Measurements from ENCODE around the gene ZDHHC7. TPM values are rescaled to one million over a fixed set of nuclear protein-coding genes. Genes with fewer than 3 reads are reported as not detected.

ZDHHC7 gene
- total RNA-seq, 3 donors from 2014 or later: 38.7 to 69.6 (median 41.1) TPM

GRCh38 chr16:85018529-85019236, 7.3 kb upstream of the ZDHHC7 start:
- H3K4me3 ChIP-seq: no peak overlapping the region
- H3K36me3 ChIP-seq: no peaks in the 10 kb centered on the region
- no peaks in the 10 kb centered on the region for H3K4me1 ChIP-seq
- TF ChIP-seq POLR2A (IDR thresholded peaks at IDR 0.05) (no peak), POLR2AphosphoS5 (IDR thresholded peaks at IDR 0.05) (no peak), CTCF (IDR thresholded peaks at IDR 0.05) (no peak)
- no peaks in the 10 kb centered on the region for H3K27me3 ChIP-seq
- no peak overlapping the region for H3K27ac ChIP-seq
- H3K9me3 ChIP-seq: no peaks in the 10 kb centered on the region
- no peak for DNase-seq (ENCODE audit: low spot score in 2 of 2)
- intact Hi-C loops (cut with DNase I; ENCODE audit: low total_unique reads): no loop called here

- no peaks in the 10 kb centered on the region for H3K9me3 ChIP-seq
- H3K4me1 ChIP-seq: no peaks in the 10 kb centered on the region
- no peaks in the 10 kb centered on the region for H3K27me3 ChIP-seq
- no peak overlapping the region for H3K27ac ChIP-seq
- intact Hi-C loops (cut with DNase I; ENCODE audit: low total_unique reads): no loop called here
- H3K4me3 ChIP-seq: no peak overlapping the region
- DNase-seq (ENCODE audit: low spot score in 2 of 2): no peak
- H3K36me3 ChIP-seq: no peaks in the 10 kb centered on the region
- no peak for TF ChIP-seq CTCF (IDR thresholded peaks at IDR 0.05)
Observed at GRCh38 chr16:85017633-85018032, 6.3 kb upstream of the ZDHHC7 start.

- no peak overlapping the region for H3K27ac ChIP-seq
- H3K4me1 ChIP-seq: no peaks in the 10 kb centered on the region
- no peaks in the 10 kb centered on the region for H3K36me3 ChIP-seq
- no peak for DNase-seq (ENCODE audit: low spot score in 2 of 2)
- H3K9me3 ChIP-seq: no peaks in the 10 kb centered on the region
- intact Hi-C loops (cut with DNase I; ENCODE audit: low total_unique reads): no loop called here
- H3K27me3 ChIP-seq: no peaks in the 10 kb centered on the region
- no peak for TF ChIP-seq POLR2AphosphoS5 (IDR thresholded peaks at IDR 0.05)
- TF ChIP-seq CTCF (IDR thresholded peaks at IDR 0.05): no peak
- no peak for TF ChIP-seq POLR2A (IDR thresholded peaks at IDR 0.05)
- no peak overlapping the region for H3K4me3 ChIP-seq
Observed at GRCh38 chr16:85017151-85017550, 5.8 kb upstream of the ZDHHC7 start.

DNA sequence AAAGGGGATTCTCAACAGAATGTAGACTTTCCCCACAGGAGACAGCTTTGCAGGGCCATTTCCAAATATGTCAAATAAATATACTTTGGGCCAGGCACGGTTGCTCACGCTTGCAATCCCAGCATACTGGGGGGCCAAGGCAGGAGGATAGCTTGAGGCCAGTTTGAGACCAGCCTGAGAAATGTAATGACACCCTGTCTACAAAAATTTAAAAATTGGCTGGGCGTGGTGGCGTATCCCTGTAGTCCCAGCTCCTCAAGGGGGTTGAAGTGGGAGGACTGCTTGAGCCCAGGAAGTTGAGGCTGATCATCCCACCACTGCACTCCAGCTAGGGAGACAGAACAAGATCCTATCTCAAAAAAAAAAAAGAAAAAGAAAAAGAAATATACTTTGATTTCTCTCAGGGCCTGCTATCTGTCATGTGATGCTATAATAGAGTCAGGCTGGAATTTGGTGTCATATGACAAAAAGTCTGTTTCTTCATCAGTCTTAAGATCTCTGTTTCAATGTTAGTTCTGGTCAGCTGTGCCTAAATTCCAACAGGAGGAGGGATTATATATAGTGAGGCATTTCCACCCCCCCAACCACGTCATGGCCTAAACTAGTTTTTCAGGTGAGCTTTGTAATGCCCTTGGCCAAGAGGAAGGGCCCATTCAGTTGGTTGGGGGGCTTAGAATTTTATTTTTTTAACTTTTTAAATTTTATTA, 4.3 kb upstream of the ZDHHC7 start:
- Histone ChIP-seq H3K36me3 (no peaks in the 10 kb centered on the region), H3K4me1 (no peaks in the 10 kb centered on the region), H3K27ac (no peak overlapping the region), H3K4me3 (no peak overlapping the region), H3K27me3 (no peaks in the 10 kb centered on the region), H3K9me3 (no peaks in the 10 kb centered on the region)
- DNase-seq (ENCODE audit: low spot score in 2 of 2): no peak
- TF ChIP-seq POLR2AphosphoS5 (IDR thresholded peaks at IDR 0.05) (no peak), POLR2A (IDR thresholded peaks at IDR 0.05) (no peak), CTCF (IDR thresholded peaks at IDR 0.05) (no peak)
- intact Hi-C loops (cut with DNase I; ENCODE audit: low total_unique reads): no loop called here

GRCh38 chr16:85014311-85014710, 3.0 kb upstream of the ZDHHC7 start:
- H3K4me1 ChIP-seq: no peaks in the 10 kb centered on the region
- TF ChIP-seq CTCF (IDR thresholded peaks at IDR 0.05): no peak
- TF ChIP-seq POLR2AphosphoS5 (IDR thresholded peaks at IDR 0.05): no peak
- no peak for TF ChIP-seq POLR2A (IDR thresholded peaks at IDR 0.05)
- H3K27me3 ChIP-seq: no peaks in the 10 kb centered on the region
- no peaks in the 10 kb centered on the region for H3K36me3 ChIP-seq
- intact Hi-C loops (cut with DNase I; ENCODE audit: low total_unique reads): no loop called here
- no peak overlapping the region for H3K27ac ChIP-seq
- no peaks in the 10 kb centered on the region for H3K9me3 ChIP-seq
- H3K4me3 ChIP-seq: no peak overlapping the region
- no peak for DNase-seq (ENCODE audit: low spot score in 2 of 2)
